Smooth muscle cell (in vitro differentiated cells): ENCODE measurements around the gene GADD45G. TPM values are rescaled to one million over a fixed set of nuclear protein-coding genes. Genes with fewer than 3 reads are reported as not detected.
A peak's percentile ranks its signal among the peaks of the same experiment; 100 is the strongest.

ENCODE experiments used
- DNase-seq: peaks from one replicate; lab custom pipeline; 2025; ENCODE audit not compliant: unreplicated experiment; lab: John Stamatoyannopoulos, UW
- H2AFZ ChIP-seq: fragments of 200-600 bp; sonication (generic); 2 replicates; pipeline ENCODE4 v1.6.0; 2016; ENCODE audit warnings: antibody characterized with exemption, low read depth, mild to moderate bottlenecking
- H3F3A ChIP-seq: fragments of 200-600 bp; sonication (generic); 2 replicates; pipeline ENCODE4 v1.6.0; 2017; ENCODE audit warnings: antibody characterized with exemption, low read depth
- H3K27ac ChIP-seq: fragments of 200-600 bp; sonication (generic); 2 replicates; pipeline ENCODE4 v1.5.1; 2016; ENCODE audit warnings: low read depth, mild to moderate bottlenecking
- H3K27me3 ChIP-seq: fragments of 200-600 bp; sonication (generic); 2 replicates; pipeline ENCODE4 v1.6.1; 2016; ENCODE audit warnings: low read depth, mild to moderate bottlenecking
- H3K36me3 ChIP-seq: fragments of 200-600 bp; sonication (generic); 2 replicates; pipeline ENCODE4 v1.5.1; 2016; ENCODE audit warnings: low read depth
- H3K4me1 ChIP-seq: fragments of 200-600 bp; sonication (generic); 2 replicates; pipeline ENCODE4 v1.5.1; 2016; ENCODE audit warnings: low read depth
- H3K4me2 ChIP-seq: fragments of 200-600 bp; sonication (generic); 2 replicates; pipeline ENCODE4 v1.6.0; 2016; ENCODE audit warnings: mild to moderate bottlenecking
- H3K4me3 ChIP-seq: fragments of 200-600 bp; sonication (generic); 2 replicates; pipeline ENCODE4 v1.5.1; 2016; ENCODE audit warnings: mild to moderate bottlenecking
- H3K79me2 ChIP-seq: fragments of 200-600 bp; sonication (generic); 2 replicates; pipeline ENCODE4 v1.6.0; 2016; ENCODE audit warnings: low read depth, mild to moderate bottlenecking
- H3K9ac ChIP-seq: fragments of 200-600 bp; sonication (generic); 2 replicates; pipeline ENCODE4 v1.6.0; 2016; ENCODE audit warnings: low read depth
- H3K9me3 ChIP-seq: fragments of 200-600 bp; sonication (generic); replicated peaks from 2 replicates; pipeline ENCODE4 v1.5.1; 2016; ENCODE audit warnings: low read depth
- H4K20me1 ChIP-seq: fragments of 200-600 bp; sonication (generic); 2 replicates; pipeline ENCODE4 v1.6.0; 2016; ENCODE audit warnings: low read depth
- CTCF ChIP-seq: fragments of 200-600 bp; sonication (generic); IDR thresholded peaks from 2 replicates; pipeline ENCODE4 v1.5.1; 2017; ENCODE audit warnings: borderline replicate concordance, mild to moderate bottlenecking, antibody characterized with exemption; ENCODE audit not compliant: insufficient read depth, poor library complexity, severe bottlenecking
- WGBS: methylation state at CpG from one replicate; pipeline ENCODE4 v1.1.7; 2016; ENCODE audit warnings: low lambda C conversion rate; 5-methylcytosine and 5-hydroxymethylcytosine counted together
- polyA plus RNA-seq: library from polyadenylated mRNA; unstranded; fragments of >200 nt; fragmentation: Nextera tagmentation; extraction: Ambion mirVana; gene quantifications from 2 replicates; pipeline ENCODE4 v1.2.1, GENCODE V29; 2016
- total RNA-seq: library from RNA; depleted of rRNA; stranded (reverse); fragments of >200 nt; gene quantifications from 2 replicates; pipeline ENCODE4 v1.2.3, GENCODE V29; 2014

The GADD45G gene
- total and polyA plus RNA-seq, 2 experiments from 2014 or later, result 6.9 to 10.7 TPM

- Histone ChIP-seq H3K4me1 (peaks cover 16% of the 10 kb centered on the region), H3K4me2 (no peak overlapping the region), H3K4me3 (no peak overlapping the region), H3F3A (peaks cover 7% of the 10 kb centered on the region), H3K9me3 (no peaks in the 10 kb centered on the region), H3K27me3 (no peaks in the 10 kb centered on the region), H3K36me3 (no peaks in the 10 kb centered on the region), H3K9ac (no peak overlapping the region), H3K79me2 (no peaks in the 10 kb centered on the region), H4K20me1 (peaks cover under 1% of the 10 kb centered on the region), H3K27ac (no peak overlapping the region), H2AFZ (no peak overlapping the region)
- WGBS, result 84% methylated on average over 5 of the region's 5 CpGs
- no peak for TF ChIP-seq CTCF
- no peak for DNase-seq
Observed at GRCh38 chr9:89601306-89601705, 3.5 kb upstream of the GADD45G start.

- Histone ChIP-seq H3K27me3 (no peaks in the 10 kb centered on the region), H2AFZ (no peak overlapping the region), H3F3A (peaks cover 7% of the 10 kb centered on the region), H3K9me3 (no peaks in the 10 kb centered on the region), H3K9ac (no peak overlapping the region), H3K4me1 (peaks cover 23% of the 10 kb centered on the region), H3K27ac (no peak overlapping the region), H3K79me2 (no peaks in the 10 kb centered on the region), H3K36me3 (no peaks in the 10 kb centered on the region), H3K4me2 (no peak overlapping the region), H3K4me3 (no peak overlapping the region), H4K20me1 (peaks cover 6% of the 10 kb centered on the region)
- TF ChIP-seq CTCF, result no peak
- WGBS, result 71% methylated on average over 6 of the region's 6 CpGs
- DNase-seq, result no peak
Observed at GRCh38 chr9:89601856-89602562, 2.8 kb upstream of the GADD45G start.

GRCh38 chr9:89602978-89603766 lies 1.6 kb upstream of the GADD45G start:
- Histone ChIP-seq H3K9ac (no peak overlapping the region), H3K27ac (no peak overlapping the region), H3K4me2 (peak overlapping the region; percentile 96), H3F3A (peaks cover 7% of the 10 kb centered on the region), H3K9me3 (no peaks in the 10 kb centered on the region), H4K20me1 (peaks cover 6% of the 10 kb centered on the region), H3K36me3 (no peaks in the 10 kb centered on the region), H3K79me2 (no peaks in the 10 kb centered on the region), H2AFZ (no peak overlapping the region), H3K4me3 (peak overlapping the region; percentile 62), H3K4me1 (peaks cover 28% of the 10 kb centered on the region), H3K27me3 (no peaks in the 10 kb centered on the region)
- DNase-seq, result peak; percentile 56
- peak; percentile 93 for TF ChIP-seq CTCF
- 2% methylated on average over 28 of the region's 28 CpGs for WGBS
